HG03571 (cell line): ENCODE data around the gene ITGB2.
A peak's percentile ranks its signal among the peaks of the same experiment; 100 is the strongest.

Experiments used
- ATAC-seq: cut with Tn5 transposase; IDR thresholded peaks from one replicate; pipeline ENCODE4 v1.9.1; 2021; ENCODE audit not compliant: unreplicated experiment

The ITGB2 gene

DNA sequence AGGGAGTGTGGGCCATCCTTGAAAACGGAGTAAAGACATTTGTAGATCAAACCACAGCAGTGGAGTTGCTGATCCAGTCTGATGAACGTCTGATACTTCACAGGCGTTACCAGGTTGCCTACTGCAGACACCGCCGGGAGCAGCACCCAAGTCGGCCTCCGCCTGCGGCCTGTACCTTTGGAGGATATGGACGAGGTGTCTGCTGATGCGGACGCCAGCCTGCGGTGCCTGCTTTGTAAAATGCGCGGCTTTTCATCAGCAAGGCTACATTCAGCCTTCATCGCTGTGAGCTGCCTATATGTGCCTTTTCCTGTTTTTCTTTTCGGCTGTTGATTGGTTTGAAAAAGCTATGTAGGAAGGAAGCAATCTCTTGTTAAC, 35.1 kb upstream of the ITGB2 start:
- no peak for ATAC-seq

DNA sequence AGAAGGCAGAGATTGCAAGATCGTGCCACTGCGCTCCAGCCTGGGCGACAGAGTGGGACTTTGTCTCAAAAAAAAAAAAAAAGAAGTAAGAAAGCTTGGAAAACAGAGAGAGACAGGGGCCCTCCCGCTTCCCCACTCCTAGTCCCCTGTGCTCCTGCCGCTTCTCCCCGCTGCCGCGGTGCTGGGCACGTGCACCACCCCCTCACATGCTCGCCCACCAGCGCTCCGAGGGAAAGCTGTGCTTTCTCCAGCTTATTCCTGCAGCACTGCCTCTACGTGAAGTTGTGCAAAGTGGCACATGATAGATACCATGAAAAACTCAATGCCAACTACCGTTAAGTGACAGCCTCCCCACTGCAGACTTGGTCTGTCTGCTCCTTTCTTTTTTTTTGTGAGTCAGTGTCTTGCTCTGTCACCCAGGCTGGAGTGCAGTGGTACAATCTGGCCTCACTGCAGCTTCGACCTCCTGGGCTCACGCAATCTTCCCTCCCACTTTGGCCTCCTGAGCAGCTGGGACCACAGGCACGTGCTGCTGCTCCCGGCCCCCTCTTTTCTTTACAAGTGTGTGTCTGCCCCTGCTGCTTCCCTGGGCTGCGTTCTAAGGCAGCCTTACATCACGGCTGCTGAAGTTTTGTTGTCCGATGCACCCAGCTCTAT, 34.6 kb upstream of the ITGB2 start:
- no peak for ATAC-seq

DNA sequence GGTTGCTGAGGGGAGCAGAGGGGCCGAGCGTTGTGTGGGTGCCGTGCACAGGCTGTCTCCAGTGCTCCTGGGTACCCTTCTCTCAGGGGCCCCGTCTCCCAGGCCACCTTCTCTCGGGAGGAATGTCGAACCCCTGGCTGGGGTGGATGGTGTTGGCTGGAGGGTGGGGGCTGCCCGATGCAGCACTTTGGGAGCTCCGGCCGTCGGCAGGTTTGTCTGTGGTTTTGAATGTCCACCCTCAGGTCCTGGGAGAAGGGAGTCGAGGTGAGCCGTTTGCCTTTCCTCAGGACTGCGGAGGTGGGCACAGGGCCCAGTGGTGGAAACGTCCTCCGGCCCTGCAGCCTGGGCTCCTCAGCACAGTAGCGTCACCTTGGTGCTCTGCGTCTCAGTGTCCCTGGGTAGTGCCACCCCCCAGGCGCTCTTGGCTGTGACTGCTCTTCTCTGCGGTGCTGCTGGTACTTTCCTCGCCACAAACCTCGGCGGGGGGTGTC, 33.6 kb upstream of the ITGB2 start:
- no peak for ATAC-seq

DNA sequence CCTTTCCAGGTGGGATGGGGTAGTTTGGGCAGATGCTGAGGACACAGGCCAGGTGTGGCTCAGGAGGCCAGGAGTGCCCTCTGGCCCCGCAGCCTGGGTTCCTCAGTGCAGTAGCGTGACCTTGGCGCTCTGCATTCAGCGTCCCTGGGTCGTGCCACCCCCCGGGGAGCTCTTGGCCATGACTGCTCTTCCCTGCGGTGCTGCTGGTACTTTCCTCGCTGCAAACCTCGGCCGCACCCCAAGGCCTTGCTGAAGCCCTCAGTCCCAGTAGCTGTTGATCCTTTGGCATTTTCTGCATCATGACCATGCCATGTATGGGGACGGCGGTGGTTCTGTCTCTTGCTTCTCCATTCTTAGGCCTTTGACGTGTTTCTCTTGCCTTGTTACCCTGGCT, 32.9 kb upstream of the ITGB2 start:
- ATAC-seq, result no peak

DNA sequence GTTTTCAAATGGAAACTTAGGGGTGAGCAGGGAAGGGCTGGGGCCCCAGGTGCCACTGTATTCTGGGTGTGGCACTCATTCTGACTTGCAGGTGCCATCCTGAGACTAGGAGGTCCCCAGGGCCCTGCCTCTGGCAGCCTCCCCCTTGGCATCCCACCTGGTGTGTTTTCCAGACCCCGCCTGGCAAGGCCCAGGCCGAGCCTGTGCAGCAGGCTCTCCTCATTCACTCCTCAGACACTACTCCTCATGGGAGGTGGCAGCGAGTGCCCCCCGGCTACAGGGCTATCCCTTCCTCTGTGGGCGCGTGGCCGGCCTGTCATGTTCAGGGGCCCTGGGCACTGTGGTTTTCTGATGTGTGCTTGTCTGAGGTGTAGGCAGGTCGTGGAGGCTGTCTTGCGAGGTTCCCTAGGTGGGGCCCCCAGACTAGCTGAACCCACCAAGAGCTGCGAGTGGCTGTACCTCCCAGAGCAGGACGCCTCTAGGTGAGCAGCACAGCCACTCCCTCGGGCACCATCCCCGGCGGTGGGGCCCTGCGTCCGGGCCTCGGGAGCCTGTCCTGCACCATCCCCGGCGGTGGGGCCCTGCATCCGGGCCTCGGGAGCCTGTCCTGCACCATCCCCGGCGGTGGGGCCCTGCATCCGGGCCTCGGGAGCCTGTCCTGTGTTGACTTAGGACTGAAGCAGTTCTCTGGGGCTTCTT, 32.4 kb upstream of the ITGB2 start:
- ATAC-seq, result no peak

DNA sequence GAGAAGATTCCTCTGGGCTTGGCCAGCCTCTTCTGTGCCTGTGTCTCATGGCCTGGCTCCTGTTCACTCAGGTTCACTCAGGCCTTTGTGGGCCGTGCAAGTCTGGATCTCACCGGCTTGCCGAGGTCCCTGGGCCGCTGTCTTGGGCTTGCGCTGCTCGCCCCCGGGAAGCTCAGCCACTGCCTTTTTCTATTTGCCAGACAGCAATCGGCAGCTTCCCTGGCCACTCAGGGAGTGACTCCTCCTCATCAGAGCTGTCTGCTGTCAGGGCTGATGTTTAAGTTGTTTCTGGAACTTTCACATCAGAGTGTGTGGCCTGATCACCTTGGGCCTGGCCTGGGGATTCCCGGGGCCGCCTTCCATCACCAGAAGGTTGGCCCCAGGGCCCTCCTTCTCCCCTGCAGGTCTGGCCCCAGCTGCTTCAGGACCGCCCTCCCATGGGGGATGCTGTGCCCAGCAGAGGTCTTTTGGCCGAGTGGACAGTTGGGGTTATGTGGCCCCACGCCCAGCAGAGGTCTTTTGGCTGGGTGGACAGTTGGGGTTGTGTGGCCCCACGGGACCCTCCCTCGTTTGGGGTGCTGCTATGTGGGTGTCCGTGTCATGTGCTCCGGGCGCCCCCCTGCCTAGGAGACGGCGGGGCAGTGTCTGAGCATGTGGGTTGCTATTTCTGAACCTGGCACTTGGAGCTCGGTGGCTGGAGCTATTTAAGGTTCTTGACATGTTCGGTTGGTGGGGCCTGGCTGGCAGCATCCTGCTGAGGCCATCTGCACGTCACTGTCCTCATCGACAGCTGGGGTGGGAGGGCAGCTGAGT, 31.6 kb upstream of the ITGB2 start:
- ATAC-seq, result no peak

DNA sequence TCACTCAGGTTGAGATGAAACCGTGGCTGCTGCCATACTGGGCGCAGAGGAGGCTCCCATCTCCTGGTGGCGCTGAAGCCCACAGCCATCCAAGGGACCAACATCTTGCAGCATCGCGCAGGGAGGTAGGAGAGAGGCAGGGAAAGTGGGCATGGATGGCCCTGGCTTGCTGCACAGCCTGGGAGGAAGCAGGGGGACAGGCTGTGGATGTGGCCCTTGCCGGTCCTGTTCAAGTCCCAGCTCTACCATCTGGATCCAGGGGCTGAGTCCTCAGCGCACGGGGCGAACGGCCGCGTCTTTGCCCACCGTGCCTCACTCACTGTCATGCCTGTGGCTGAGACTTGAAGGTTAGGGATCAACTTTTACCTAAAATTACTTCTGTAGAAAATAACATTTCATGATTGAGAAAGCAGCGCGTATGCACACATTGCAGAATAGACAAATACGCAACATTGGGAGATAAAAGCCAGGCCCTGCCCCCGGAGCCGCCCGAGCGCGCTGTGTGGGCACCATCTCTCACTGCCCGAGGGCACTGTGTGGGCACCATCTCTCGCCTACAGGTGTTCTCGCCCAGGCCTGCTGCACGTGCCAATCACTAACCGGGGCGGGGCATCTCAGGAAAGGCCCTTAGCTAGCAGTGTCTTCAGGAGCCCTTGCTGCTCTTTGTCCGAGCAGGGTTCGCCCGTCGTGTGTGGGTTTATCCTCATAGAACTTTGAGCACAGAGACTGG, 30.7 kb upstream of the ITGB2 start:
- no peak for ATAC-seq

DNA sequence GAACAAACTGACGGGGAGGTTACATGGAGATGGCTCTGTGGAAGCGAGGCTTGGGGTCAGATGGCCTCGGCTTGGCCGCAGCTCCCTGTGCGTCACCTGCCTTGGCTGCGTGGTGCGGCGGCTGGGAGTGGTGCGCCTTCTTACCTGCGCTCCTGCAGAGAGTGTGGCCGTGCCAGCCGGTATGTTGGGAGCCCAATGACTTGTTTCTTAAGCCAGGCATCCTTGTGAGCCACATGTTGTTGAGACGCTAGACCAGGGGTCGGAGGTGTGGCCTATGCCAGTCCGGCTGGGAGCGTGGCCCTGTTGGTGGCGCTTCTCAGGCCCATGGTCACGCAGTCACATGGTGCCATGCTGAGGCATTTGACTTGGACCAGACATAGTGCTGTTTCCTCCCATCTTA, 29.7 kb upstream of the ITGB2 start:
- ATAC-seq, result no peak

DNA sequence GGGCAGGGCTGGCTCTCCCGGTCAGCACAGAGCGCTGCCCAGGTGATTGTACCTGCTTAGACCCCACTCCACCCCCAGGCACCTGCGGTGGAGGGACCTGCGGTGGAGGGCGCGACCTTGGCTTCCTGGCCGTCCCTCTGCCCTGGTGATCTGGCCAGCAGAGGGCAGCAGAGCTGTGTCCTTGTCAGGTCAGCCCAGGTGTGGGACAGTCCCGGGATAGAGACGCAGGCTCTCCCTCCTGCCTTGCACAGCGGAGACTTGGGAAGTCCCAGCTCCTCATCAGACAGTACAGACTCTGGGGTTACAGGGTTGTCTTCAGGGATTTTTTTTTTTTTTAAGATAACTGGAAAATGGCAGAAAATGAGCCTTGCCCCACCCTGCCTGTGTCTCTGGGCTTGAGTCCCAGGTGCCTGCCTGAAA, 29.1 kb upstream of the ITGB2 start:
- peak; percentile 69 for ATAC-seq

DNA sequence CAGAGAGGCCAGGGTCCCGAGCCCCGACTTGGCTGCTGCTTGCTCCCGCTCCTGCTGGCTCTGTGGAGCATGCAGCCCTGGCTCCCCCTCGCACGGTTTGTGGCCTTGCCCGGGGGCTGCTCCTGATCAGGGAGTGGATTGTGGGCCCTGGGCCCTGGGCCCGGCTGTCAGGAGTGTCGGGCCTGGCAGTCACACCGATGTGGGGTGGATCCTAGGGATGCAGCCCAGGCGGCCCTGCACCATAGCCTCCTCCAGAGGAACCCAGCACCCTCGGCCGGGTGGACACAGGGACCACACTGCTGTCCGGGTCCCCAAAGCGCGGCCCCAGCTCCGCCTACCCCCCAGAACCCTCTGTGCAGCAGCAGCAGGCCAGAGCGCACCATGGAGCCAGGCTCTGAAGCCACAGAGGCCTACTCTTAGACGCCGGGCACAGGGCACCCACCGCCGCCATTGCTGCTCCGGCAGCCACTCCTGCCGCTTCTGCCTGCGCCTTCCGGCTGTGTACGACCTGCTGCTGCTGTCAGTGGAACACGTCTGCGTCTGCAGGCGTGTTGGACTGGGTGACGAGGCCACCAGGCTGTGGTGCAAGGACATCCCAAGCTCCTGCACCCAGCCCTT, 28.6 kb upstream of the ITGB2 start:
- ATAC-seq, result no peak

DNA sequence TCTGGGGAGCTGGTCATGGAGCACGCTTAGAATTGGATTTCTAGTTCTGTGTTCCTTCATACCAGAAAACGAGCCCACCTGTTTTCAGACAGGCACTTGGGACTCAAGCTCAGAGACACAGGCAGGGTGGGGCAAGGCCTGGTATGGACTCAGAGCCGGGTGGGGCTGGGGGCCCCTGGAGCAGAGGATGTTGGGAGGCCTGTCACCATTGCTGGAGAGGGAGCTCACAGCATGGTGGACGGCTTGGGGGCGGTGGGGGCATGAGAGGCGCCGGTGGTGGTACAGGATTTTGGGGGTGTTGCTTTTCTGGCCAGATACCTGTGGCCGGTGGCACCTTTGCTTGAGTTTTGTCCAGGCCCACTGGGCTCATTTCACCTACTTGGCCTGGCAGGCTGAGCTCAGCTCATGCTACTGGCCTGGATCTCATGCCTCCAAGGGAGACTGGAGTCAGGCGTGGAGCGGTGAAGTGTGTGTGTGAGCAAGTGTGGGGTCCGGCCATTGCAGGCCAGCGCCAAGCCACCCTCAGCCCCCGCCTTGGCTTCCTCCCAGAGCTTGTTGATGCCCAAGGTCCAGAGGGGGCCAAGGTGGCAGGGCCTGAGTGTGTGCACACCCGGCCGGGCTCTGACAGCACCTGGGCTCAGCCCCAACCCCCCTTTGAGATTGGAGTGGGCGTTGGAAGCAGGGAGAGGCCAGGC, 27.9 kb upstream of the ITGB2 start:
- no peak for ATAC-seq

DNA sequence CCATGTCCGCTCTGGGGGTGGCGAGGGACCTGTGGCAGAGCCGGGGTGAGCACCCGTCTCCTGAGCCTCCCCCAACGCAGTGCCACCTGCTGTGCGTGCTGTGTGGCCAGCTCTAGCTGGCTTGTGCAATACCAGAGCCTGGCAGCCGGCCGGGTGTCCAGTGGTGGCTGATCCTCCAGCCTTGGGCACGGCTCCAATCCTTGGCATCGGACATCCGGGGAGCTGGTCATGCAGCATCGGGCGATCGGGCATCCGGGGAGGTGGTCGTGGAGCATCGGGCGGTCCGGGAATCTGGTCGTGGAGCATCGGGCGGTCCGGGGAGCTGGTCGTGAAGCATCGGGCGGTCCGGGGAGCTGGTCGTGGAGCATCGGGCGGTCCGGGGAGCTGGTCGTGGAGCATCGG, 27.2 kb upstream of the ITGB2 start:
- ATAC-seq, result no peak

DNA sequence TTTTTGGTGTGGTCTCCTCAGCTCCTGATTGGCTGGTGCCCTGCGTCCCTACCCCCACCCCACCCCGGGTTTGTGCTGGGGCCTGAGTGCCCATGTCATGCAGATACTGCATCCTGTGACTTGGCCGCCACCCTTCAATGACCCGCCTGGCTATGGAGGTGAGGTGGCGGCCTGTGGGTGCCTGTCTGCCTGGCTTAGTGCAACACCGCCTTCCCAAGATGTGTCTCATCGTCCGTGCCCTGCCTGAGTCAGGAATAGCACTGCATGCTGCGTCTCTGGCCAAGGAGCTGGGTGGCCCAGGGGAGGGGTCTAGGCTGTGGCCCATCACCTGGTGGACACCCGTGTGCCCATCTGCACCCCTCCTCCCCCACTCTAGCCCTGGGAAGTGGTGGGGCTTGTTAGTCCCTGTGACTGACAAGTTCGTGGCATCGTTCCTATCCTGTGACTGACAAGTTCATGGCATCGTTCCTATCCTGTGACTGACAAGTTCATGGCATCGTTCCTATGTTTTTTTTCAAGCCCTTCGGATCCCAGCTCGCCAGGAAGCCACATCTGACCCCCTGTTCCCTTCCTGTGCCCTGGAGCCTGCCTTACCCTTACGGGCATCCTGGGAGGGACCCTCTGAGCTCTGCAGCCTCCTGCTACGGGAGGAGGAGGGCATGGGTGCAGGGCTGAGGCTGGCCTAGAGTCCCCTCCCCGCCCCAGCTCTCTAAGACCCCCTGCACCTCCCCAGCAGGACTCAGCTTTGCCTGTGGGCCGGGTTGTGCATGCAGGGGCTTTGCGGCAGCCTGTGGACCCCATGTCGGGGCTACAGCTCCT, 26.6 kb upstream of the ITGB2 start:
- no peak for ATAC-seq

DNA sequence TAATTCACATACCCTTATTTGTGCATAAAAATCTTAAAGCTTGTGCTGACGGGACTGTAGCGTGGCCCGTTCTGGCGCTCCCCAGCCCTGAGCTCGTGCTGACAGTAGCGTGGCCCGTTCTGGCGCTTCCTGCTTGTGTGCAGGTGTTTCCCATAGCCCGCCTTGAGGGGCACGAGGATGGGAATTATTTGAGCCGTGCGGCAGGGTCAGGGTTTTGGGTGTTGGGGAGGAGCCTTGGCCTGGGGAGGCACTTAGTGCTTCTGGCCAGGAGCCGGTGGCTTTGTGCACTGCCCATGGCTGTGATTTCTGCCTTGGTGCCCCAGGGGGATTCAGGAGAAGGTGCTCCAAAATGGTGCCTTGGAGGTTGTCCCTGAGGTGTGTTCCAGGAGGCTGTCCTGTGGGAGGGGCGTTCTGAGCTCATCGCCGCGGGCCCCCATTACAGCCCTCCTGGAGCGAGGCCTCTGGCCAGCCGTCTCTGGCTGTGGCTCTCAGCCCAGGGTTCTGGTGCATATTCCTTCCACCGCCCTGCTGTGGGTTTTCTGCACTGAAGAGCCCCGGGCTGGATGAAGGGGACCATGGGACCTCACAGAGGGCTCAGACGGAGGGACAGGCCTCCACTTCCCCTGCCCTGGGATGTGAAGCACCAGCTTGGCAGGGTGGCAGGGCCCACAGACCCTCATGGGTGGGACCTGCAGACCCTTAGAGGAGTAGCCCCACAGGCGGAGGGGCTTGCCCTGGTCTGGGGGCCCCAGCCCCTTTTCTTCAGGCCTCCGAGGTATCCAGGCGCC, 25.7 kb upstream of the ITGB2 start:
- ATAC-seq, result no peak

DNA sequence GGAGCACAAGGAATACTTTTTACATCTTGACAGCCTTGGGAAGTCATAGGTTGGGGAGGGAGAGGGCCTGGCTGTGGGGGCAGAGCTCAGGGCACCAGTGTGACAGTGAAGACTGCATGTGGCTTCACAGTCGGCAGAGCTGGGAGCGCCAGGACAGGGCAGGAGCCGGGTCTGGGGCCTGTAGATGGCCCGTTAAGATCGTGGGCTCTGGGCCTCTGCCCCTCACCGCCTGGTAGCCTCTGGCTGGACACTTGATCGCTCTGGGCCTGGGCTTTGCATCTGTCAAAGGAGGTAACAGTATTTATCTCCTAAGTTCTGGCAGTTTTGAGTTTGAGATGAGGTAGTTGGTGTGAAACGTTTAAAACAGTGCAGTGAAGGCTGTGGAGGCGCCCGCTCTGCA, 23.9 kb upstream of the ITGB2 start:
- ATAC-seq, result no peak

DNA sequence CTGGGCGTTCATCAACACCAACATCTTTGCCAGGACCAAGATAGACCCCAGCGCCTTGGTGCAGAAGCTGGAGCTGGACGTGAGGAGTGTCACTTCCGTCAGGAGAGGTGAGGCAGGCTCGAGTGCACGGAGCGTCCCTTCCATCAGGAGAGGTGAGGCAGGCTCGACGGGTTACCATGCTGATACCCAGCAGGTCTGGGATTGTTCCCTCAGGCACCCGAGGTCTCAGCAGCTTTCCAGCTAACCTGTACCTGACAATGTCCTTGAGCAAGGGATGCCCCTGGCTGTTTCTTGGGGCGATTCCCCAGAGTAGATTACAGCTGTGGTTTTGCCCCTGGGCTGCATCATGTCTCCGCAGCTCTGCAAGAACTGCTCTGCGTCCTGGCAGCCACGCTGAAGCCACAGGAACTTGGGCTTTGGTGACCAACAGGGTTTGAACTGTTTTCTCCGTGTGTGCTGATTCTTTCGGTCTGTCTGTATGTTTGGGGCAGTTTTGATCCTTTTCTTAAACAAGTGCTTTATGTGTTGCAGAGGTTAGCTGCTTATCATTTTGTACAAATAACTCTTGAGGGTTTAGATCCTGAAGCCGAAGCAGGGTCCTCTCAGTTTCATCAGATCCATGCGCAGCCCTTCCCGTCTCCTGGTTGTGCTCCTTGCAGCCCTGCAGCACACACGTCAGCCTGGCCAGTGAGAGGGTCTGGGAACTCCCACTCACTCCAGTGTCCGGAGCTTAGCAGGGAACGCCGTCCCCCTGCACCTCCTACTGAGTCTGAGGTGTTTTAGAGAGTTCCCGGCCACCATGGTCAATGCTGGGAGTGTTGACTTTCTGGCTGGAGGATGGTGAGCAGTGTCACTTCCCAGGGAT, 23.2 kb upstream of the ITGB2 start:
- no peak for ATAC-seq

DNA sequence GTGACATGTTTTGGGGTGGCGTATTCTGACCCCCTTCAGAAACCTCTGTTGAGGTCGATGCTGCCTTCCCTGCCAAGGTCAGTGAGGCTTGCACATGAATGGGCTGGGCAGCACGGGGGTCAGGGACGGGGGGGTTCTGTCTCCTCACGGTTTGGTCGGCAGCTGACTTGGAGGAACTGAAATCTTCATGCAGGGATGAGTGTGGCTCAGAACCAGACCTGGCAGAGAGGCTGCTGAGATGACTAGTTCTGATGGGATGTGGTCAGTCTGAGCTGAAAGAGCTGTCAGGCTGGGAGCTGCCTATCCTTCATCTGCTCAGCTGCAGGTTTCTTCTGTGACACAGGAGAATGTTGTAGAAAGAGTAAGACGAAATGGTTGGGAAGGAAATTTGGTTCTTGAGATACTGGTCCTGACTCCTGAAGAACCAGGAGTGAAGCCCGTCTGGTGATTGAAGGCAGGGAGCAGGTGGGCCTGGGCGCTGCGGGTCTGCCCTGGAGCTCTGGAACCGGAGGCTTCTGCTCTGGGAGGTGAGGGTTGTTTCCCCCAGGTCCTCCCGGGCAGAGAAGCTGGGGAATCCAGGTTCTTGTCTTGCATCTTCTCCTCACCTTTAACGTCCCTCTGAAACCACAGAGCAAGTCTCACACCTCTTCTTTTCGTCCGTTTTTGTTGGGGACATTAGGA, 22.4 kb upstream of the ITGB2 start:
- ATAC-seq, result no peak
